Fibroblast of lung (primary cell): Measurements from ENCODE around the gene BTLA.

Experiments
- CTCF ChIP-seq, 2 donors: IDR thresholded peaks in 1 of 2; conservative IDR thresholded peaks in 1 of 2; 1 replicate in 1 of 2; 2 replicates in 1 of 2; pipeline ENCODE4 v1.5.1; 2011 to 2012; ENCODE audit warnings: low read length in 2 of 2, control low read depth in 1 of 2, inconsistent platforms in 1 of 2, low read depth in 1 of 2, mild to moderate bottlenecking in 1 of 2
- EZH2 ChIP-seq: IDR thresholded peaks from 2 replicates; pipeline ENCODE4 v1.5.1; 2012; ENCODE audit warnings: low read length, control low read depth, mild to moderate bottlenecking; ENCODE audit errors: missing control alignments

DNA sequence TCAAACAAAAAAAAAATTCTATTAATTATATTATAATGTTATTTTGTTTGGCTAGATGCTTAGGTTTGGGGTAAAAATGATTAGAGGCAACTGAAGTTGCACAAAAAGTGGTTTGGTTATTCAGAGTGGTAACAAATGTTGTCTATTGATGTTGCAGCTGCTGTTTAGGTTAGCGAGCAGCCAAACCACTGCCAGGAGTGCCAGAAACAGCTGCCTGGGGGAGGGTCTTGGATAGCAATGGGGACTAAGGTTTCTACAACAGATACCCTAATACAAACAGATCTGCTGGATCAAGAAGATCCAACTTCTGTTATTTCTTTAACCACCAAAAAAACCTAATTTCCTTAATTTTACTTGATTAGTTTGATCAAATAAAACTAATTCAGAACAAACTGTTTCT is 26.6 kb downstream of the BTLA start:
- TF ChIP-seq EZH2 (no peak), CTCF (conservative IDR thresholded peaks at IDR 0.05 in 1 of 2, IDR thresholded peaks at IDR 0.05 in 1 of 2; ENCODE audit: low read depth in 1 of 2, low read length in 2 of 2) (no peak)
